DOHH2 (cell line): ENCODE measurements around the gene CLK3.

ENCODE experiments used
- H3F3A ChIP-seq: fragments of 200-600 bp; sonication (generic), shearing (Covaris generic); 2 replicates; pipeline ENCODE4 v1.6.0; 2016; ENCODE audit warnings: antibody characterized with exemption, mild to moderate bottlenecking; ENCODE audit not compliant: control insufficient read depth, insufficient read depth
- H3K27ac ChIP-seq: fragments of 200-600 bp; sonication (generic); 2 replicates; pipeline ENCODE4 v1.5.1; 2014; ENCODE audit warnings: low read depth, mild to moderate bottlenecking, low read length, moderate library complexity
- H3K27me3 ChIP-seq: fragments of 200-600 bp; sonication (generic); 2 replicates; pipeline ENCODE4 v1.6.1; 2014; ENCODE audit warnings: mild to moderate bottlenecking, low read length, mixed read lengths; ENCODE audit not compliant: control insufficient read depth
- H3K36me3 ChIP-seq: fragments of 200-600 bp; sonication (generic); 2 replicates; pipeline ENCODE4 v1.6.1; 2014; ENCODE audit warnings: mild to moderate bottlenecking, low read length, moderate library complexity, mixed read lengths; ENCODE audit not compliant: control insufficient read depth
- H3K4me1 ChIP-seq: fragments of 200-600 bp; sonication (generic); 2 replicates; pipeline ENCODE4 v1.6.1; 2014; ENCODE audit warnings: mild to moderate bottlenecking, low read length, mixed read lengths; ENCODE audit not compliant: control insufficient read depth
- H3K4me2 ChIP-seq: fragments of 200-600 bp; sonication (generic); 2 replicates; pipeline ENCODE4 v1.6.0; 2014; ENCODE audit warnings: mild to moderate bottlenecking, low read length, moderate library complexity
- H3K4me3 ChIP-seq: fragments of 200-600 bp; sonication (generic); 2 replicates; pipeline ENCODE4 v1.5.1; 2014; ENCODE audit warnings: mild to moderate bottlenecking, low read length, mixed read lengths
- H3K79me2 ChIP-seq: fragments of 200-600 bp; sonication (generic); 2 replicates; pipeline ENCODE4 v1.6.1; 2014; ENCODE audit warnings: mild to moderate bottlenecking, low read length, mixed read lengths; ENCODE audit not compliant: control insufficient read depth
- H3K9me2 ChIP-seq: fragments of 200-600 bp; sonication (generic); replicated peaks from 2 replicates; pipeline ENCODE4 v1.6.1; 2014; ENCODE audit warnings: mild to moderate bottlenecking, low read length, mixed read lengths; ENCODE audit not compliant: control insufficient read depth
- H3K9me3 ChIP-seq: fragments of 200-600 bp; sonication (generic); 2 replicates; pipeline ENCODE4 v1.6.1; 2014; ENCODE audit warnings: antibody characterized with exemption, low read length, mixed read lengths; ENCODE audit not compliant: control insufficient read depth, insufficient read depth
- H4K20me1 ChIP-seq: fragments of 200-600 bp; sonication (generic); 2 replicates; pipeline ENCODE4 v1.6.0; 2014; ENCODE audit warnings: low read depth, mild to moderate bottlenecking, antibody characterized with exemption, low read length, moderate library complexity; ENCODE audit not compliant: control insufficient read depth, insufficient read depth
- CTCF ChIP-seq: fragments of 200-600 bp; sonication (generic); IDR thresholded peaks from one replicate; pipeline ENCODE4 v1.5.1; 2014; ENCODE audit warnings: antibody characterized with exemption, mild to moderate bottlenecking, low read depth, low read length; ENCODE audit not compliant: poor library complexity, severe bottlenecking
- EZH2phosphoT487 ChIP-seq: fragments of 200-600 bp; sonication (generic); IDR thresholded peaks from 2 replicates; pipeline ENCODE4 v1.6.1; 2017; ENCODE audit warnings: borderline replicate concordance, mild to moderate bottlenecking, antibody characterized with exemption, low read length, moderate library complexity, mixed read lengths

The CLK3 gene

GRCh38 chr15:74616366-74616939 lies 817 bp downstream of the CLK3 start:
- Histone ChIP-seq H4K20me1 (peaks cover 29% of the 10 kb centered on the region), H3F3A (peaks cover 10% of the 10 kb centered on the region), H3K4me1 (peaks cover 24% of the 10 kb centered on the region), H3K4me2 (peak overlapping the region; percentile 91), H3K27ac (peak overlapping the region; percentile 79), H3K9me3 (no peaks in the 10 kb centered on the region), H3K27me3 (0 out of 2 replicates have a peak, but pooled peaks cover 7% of the 10 kb centered on the region), H3K4me3 (peak overlapping the region; percentile 98), H3K36me3 (peaks cover 55% of the 10 kb centered on the region), H3K9me2 (no peaks in the 10 kb centered on the region), H3K79me2 (peaks cover 63% of the 10 kb centered on the region)
- no peak for TF ChIP-seq EZH2phosphoT487

- H3K27ac ChIP-seq, result no peak overlapping the region
- 0 out of 2 replicates have a peak, but pooled peaks cover 7% of the 10 kb centered on the region for H3K27me3 ChIP-seq
- TF ChIP-seq CTCF (no peak), EZH2phosphoT487 (no peak)
- H4K20me1 ChIP-seq, result peaks cover 34% of the 10 kb centered on the region
- no peaks in the 10 kb centered on the region for H3K9me2 ChIP-seq
- peaks cover 60% of the 10 kb centered on the region for H3K36me3 ChIP-seq
- peak overlapping the region; percentile 98 for H3K4me3 ChIP-seq
- H3K9me3 ChIP-seq, result no peaks in the 10 kb centered on the region
- H3K4me1 ChIP-seq, result peaks cover 24% of the 10 kb centered on the region
- peaks cover 69% of the 10 kb centered on the region for H3K79me2 ChIP-seq
- H3K4me2 ChIP-seq, result peak overlapping the region; percentile 91
- peaks cover 10% of the 10 kb centered on the region for H3F3A ChIP-seq
These were observed 1.4 kb downstream of the CLK3 start for GRCh38 chr15:74616996-74617395.

- Histone ChIP-seq H4K20me1 (peaks cover 39% of the 10 kb centered on the region), H3K4me2 (no peak overlapping the region), H3K9me3 (no peaks in the 10 kb centered on the region), H3K36me3 (peaks cover 80% of the 10 kb centered on the region), H3K4me1 (peaks cover 23% of the 10 kb centered on the region), H3K79me2 (peaks cover 85% of the 10 kb centered on the region), H3K4me3 (no peak overlapping the region), H3K9me2 (no peaks in the 10 kb centered on the region), H3F3A (peaks cover 8% of the 10 kb centered on the region), H3K27me3 (no peaks in the 10 kb centered on the region), H3K27ac (no peak overlapping the region)
- TF ChIP-seq EZH2phosphoT487, result no peak
- TF ChIP-seq CTCF, result no peak
These were observed 3.4 kb downstream of the CLK3 start for GRCh38 chr15:74618841-74619596.
